ENCODE results near the gene ARHGAP22.

GRCh38 chr10:48552946-48553564 is 51.8 kb downstream of the ARHGAP22 start:
- TF ChIP-seq CTCF (IDR thresholded peaks at IDR 0.05): no peak
- no peak for TF ChIP-seq ZFX (IDR thresholded peaks at IDR 0.05; ENCODE audit: borderline replicate concordance)
